Endothelial cell of hepatic sinusoid (primary cell): ENCODE results near the gene SPRYD7.
"Not testable (repeated sequence)": the region's sequence is repeated elsewhere in the genome, so short reads cannot be mapped to it uniquely, and the experiment has no call there.

Source experiments
- in situ Hi-C: cut with HindIII; loops from 2 replicates; pipeline ENCODE4 v1.10.0; 2017; ENCODE audit warnings: low sequenced_read_pairs

SPRYD7 gene, protein sequence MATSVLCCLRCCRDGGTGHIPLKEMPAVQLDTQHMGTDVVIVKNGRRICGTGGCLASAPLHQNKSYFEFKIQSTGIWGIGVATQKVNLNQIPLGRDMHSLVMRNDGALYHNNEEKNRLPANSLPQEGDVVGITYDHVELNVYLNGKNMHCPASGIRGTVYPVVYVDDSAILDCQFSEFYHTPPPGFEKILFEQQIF

DNA sequence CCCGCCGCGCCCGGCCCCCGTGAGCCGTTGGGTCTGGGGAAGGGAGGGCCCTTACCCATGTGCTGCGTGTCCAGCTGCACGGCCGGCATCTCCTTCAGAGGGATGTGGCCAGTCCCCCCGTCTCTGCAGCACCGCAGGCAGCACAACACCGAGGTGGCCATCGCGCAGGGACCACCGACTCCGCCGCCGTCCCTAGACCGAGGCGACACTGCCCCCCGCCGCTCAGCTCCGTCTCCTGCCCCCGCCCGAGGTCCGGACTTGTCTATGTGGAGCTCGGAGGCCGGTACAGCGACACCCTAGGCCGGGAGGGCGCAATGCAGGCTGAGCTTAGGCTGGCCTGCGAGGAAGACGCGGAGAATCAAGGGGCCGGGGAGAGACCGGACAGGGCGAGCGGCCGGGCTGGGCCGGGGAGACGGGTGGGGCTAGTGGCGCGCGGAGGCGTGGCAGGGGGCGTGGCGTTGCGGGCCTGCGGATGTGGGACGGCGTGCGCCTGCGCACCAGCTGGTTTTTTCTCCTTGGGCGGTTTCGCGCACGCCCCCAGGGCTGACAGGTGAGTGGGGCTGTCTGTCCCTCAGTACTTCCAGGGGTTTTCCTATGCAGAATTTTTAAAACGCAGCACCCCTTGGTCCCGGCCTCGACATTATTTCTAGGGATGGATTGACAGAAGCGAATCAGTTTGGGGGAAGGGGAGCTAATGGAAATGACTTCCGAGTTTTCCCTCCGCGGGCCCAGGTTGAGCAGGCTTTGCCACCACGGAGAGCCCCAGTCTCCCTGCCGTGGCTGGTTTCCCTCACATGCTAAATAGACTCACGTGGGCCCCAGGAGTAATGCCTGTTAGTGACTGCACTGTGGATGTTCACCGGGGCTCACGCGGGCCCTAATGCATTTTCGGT, at the start of gene SPRYD7:
Gene SPRYD7, minus strand, starts transcription at position 266 of the 893 bp plus-strand sequence. Its CDS starts 105 bp downstream, at position 161.
- in situ Hi-C loops = no loop called here

DNA sequence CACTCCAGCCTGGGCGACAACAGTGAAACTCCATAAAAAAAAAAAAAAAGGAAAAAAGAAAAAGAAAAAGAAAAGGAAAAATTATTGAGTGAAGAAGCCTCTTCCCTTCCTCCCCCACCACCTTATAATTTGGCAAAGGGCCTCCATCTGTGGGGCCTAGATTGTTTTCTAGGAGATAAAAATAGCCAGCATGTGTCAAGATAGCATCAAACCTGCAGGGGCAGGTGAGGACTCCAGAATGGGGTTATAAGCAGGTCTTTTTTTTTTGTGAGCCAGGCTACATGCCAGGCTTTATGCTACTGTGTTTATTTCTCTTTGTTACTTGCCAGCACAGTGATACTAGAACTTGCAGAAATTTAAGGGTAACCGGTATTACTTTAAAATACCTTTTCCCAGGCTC, 49.0 kb upstream of the SPRYD7 start:
- in situ Hi-C loops = no loop called here

DNA sequence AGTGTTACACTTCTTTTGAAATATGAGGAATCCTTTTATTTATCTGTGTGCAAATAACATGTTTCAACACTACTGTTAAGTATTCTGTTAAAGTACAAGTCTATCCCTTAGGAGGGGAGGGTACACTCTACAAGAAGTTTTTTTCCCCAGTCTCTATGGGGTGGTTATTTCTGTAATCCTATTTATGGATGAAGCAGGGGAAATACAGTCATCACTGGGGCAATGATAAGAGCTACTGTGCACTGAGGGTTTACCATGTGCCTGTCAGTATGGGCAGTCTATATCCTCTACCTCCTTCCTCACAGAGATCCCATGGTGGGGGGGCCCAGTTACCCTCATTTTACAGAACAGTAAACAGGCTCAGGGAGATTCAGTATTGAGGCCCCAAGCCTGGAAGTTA, 44.1 kb upstream of the SPRYD7 start:
- in situ Hi-C loops = loop anchor here (5.0 kb wide), 1 partner anchor 52 kb away; no protein-coding TSS in a partner anchor

DNA sequence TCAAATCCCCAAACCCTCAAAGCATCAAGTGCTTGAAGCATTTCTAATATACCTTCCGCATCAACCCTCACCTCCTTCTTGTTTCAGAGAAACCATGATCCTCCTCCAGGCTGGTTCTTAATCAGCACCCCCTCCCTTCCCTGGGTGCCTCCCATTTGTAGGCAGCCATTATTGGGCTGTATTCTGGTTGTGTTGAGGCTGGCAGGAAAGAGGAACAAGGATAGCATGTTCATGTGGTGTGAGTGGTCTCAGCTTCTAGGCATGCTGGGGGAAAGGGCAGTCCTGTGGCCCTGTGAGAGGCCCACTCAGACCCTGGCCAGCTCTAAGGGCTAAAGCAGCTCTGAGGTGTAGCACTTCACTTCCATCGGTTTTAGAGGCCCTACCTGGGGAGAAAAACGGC, 41.9 kb upstream of the SPRYD7 start:
- in situ Hi-C loops = no loop called here

DNA sequence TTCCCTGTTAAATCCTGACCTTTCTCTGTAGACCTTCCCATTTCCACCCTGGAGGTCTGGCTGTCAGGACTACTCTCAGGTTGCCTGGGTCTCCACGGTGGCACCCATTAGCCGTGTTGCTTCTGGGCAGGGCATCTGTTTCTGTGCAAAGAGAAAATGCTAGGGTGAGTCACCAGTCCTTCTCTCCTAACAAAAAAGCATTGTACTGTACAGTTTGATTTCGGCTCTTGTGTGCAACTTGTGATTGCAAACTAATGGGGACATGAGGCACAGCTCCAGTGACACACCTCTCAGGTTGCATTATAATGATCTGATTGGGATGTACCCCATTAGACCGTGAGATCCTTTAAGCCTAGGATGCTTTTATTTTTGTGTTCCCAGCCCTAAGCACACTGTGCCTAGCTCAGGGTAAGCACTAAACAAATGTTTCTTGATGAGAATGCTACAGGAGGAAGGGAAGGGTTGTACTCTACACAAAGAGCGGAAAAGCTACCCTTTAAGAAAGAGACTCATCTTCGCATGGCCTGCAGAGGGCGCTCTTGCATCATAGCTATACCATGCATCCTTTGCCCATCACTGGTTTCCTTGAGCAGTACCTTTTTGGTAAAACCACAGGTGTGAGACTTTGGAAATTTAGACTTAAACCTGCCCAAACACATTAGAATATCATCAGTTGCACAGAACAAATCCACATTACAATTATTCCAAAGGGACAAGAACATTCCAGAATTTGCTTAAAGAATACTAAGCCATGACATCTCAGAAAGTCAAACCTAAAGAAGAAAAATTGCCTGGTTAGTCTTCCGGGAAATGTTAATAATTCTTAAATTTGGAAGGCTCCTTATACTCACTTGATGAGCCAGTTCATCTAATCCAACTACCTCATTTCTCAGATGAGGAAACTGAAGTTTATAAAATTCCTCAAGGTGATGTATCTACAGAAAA, 40.4 kb upstream of the SPRYD7 start:
- in situ Hi-C loops = no loop called here

DNA sequence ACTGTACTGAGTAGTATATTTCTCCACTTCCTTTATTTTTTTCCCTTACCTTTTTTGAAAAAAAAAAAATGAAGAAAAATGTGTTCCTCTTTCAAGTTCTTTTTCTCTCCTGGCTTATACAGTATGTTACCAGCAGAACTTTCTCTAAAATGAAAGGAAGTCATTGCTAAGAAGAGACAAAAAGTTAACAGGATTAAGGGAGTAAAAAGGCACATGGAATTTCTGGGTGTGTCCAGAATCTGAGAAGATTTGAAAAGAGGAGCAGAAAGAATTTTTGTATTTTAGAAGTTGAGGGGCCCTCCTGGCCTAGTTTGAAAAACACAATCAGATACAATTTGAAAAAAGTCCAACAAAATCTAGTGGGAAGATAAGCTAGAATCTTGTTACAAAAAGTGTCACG, 39.7 kb upstream of the SPRYD7 start:
- in situ Hi-C loops = no loop called here

DNA sequence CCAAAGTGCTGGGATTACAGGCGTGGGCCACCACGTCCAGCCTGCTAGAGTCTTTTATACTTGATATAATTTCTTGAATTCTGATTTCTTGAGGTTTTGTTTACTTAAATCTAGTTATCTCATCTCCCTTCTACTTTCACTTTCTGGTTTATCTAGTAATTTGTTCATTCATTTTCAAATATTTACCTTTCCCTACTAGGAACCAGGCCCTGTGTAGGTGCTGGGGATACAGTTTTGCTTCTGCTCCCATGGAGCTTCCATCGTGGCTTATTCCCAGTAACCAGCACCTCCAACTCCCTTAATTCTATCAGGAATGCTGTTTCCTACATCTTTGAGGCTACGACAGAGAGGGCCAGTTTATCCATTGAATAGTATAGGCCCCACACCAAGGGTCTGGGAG, 36.6 kb upstream of the SPRYD7 start:
- in situ Hi-C loops = no loop called here

DNA sequence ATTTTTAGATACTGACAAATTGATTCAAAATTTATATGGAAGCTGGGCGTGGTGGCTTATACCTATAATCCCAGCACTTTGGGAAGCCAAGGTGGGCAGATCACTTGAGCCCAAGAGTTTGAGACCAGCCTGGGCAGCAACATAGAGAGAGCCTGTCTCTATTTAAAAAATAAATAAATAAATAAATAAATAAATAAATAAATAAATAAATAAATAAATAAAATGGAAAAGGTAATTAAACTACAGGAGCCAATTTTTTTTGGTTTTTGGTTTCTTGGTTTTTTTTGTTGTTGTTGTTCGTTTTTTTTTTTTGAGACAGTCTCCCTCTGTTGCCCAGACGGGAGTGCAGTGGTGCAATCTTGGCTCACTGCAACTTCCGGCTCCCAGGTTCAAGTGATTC, 31.3 kb upstream of the SPRYD7 start:
- in situ Hi-C loops = no loop called here

DNA sequence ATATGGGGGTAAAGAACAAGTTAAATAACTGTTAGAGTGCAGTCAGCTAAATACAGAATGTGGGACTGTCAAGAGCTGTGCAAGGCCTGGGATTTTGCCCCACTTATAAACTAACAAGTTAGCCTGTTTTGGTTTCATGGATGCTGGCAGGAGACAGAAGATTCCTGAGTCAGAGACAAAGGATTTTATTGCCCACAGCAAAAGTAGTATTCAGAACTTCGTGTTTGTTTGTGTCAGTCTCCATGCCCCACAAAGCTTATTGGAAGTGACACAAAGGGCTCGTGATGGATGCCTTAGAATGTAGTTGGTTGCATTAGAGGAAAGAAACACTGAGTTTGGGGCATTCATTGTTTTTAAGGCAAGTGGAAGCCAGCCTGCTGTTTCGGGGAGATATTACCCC, 22.2 kb upstream of the SPRYD7 start:
- in situ Hi-C loops = no loop called here

DNA sequence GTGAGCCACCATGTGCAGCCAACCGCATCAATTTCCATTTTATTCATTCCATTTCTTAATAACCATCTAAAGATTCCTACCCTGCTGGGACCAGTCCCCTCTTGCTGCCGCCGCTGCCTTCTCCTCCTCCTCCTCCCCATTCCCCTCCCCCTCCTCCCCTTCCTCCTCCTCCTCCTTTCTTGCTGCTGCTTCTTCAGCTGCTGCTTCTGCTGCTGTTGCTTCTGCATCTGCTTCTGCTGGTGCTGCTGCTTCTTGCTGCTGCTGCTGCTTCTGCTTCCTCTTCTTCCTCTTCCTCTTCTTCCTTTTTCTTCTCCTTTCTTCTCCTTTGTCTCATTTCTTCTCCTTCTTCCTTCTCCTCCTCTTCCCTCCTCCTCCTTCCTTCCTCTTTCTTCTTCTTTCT, 20.0 kb upstream of the SPRYD7 start:
- in situ Hi-C loops = no loop called here

DNA sequence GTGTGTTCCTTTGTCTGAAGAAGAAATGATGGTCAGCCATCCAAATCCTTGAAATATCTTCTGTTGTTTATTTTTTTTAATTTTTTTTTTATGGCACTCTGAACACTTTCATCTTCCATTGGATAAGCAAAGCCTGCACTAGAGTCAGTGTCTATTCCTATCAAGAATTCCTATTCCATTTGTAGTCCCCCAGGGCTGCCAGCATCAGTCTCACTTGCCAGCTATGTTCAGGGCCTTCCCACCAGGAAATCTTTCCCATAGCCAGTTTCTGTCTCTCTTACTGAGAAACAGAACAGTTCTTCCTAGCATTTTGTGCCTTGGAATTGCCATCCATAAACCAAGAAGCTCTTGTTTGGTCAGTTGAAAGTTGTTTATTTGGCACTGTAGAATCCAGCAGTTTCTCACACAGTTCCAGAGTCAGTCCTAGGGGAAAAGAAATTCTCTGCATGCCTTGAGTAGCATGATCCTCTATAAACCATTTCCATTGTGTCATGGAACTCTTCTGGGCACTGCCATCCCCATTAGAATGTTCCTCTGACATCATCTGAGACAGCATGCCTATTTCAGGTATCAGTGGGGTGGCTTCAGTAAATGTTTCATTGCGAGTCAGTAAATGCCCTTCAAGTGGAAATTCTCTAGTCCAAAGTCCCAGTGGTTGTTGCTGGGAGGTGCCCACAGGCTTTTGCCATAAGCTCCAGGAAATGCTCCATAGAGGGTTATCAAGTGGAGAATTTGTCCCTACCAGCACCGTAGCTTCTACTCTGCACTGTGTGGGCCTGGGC, 18.7 kb upstream of the SPRYD7 start:
- in situ Hi-C loops = no loop called here

DNA sequence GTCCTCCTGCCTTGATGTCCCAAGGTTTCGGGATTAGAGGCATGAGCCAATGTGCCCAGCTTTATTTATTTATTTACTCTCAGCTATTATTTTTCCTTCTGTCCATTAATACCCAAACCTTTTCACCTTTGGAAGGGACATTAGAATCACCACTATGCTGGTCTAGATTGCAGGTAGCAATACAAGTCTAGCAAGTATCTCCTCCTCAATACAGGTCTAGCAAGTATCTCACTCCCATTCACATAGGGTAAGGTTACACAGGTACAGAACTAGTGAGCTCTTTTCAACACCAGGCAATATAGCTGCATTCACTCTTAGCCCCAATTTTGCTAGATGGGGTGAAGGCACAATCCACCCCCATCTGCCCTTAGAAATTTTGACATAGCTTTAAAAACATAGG, 17.4 kb upstream of the SPRYD7 start:
- in situ Hi-C loops = no loop called here

DNA sequence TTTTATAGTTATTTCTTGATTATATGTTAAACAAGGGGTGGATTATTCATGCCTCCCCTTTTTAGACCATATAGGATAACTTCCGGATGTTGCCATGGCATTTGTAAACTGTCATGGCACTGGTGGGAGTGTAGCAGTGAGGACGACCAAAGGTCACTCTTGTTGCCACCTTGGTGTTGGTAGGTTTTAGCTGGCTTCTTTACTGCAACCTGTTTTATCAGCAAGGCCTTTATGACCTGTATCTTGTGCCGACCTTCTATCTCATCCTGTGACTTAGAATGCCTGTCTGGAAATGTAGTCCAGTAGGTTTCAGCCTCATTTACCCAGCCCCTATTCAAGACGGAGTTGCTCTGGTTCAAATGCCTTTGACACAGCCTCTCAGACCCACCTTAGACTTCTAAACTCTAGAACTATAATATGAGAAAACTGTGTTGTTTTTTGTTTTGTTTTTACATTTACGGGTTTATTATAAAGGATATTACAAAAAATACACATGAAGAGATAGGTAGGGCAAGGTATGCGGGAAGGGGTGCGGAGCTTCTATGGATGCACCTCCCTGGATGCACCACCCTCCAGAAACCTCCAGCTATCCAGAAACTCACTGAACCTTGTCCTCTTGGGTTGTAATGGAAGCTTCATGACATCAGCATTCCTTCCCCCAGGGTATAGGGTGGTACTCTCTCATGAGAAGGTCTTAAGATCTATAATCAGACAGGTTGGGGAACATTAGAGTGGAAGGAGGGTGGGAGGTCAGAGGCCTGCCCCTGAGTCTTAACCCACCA, 15.8 kb upstream of the SPRYD7 start:
- in situ Hi-C loops = no loop called here

DNA sequence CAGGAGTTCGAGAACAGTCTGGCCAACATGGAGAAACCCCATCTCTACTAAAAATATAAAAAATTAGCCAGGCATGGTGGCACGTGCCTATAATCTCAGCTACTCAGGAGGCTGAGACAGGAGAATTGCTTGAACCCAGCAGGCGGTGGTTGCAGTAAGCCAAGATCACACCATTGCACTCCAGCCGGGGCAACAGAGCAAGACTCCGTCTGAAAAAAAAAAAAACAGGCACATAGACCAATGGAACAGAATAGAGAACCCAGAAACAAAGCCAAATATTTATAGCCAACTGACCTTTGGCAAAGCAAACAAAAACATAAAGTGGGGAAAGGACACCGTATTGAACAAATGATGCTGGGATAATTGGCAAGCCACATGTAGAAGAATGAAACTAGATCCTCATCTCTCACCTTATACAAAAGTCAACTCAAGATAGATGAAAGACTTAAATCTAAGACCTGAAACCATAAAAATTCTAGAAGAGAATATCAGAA, 12.7 kb upstream of the SPRYD7 start:
- in situ Hi-C loops = not testable (repeated sequence)

DNA sequence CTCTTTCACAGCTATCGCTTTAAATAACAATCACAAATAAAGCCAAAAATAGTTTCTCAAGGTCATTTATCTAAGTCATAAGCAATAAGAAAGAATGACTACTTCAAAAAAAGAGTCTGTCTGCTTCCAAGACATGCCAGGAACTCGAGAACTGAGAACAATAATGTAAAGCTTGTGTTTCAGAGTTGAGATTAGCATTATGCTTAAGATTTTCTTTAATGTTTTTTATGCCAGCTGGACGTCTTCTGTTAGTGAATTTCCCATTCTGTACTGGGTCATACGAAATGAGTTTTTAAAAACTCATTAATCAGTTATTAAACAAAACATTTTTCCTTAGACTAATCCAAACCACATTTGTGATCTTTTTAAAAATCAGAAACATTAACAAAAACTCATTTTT, 3.2 kb upstream of the SPRYD7 start:
- in situ Hi-C loops = no loop called here

DNA sequence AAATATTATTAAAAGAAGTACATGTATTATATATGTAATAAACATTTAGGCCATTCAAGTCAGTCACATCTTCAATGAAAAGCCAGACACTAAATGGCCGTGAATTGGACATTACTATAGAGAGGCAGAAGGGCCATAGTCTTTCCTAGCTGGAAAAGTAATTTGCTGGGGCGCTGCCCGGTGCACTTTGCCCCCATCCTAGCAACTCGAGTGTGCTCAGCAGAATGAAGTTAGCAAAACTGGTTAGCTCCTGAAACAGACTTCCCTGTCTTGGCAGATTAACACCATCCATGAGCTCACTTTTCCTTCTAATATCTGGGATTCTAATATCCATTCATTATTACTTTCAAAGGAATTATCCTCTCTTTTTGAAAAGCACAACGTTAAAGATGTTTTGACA, 2.8 kb upstream of the SPRYD7 start:
- in situ Hi-C loops = no loop called here

DNA sequence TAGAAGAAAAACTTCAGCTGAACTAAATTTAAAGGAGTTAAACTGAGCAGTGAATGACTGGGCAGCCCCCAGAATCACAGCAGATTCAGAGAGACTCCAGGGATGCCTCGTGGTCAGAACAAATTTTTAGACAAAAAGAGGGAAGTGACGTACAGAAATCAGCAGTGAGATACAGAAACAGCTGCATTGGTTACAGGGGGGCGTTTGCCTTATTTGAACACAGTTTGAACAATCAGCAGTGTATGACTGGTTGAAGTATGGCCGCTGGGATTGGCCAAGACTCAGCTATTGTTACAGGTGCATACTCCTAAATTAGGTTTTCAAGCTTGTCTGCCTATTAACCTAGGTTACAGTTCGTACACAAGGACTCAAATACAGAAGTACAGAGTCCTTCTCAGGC, 2.2 kb upstream of the SPRYD7 start:
- in situ Hi-C loops = no loop called here

DNA sequence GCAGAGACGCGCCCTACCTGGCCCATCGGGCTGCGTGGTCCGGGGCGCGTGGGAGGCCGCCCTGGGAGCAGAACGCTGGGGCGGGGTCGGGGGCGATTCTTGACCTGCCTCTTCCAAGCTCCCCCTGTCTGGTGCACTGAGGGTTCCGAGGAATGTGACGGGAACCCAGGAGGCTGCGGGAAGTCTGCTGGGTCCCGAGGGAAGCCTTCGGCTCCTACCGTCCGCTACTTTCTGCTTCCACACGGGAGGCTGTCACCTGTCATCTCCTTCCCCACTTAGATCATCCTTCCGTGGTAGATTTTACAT, 781 bp upstream of the SPRYD7 start:
- in situ Hi-C loops = no loop called here

DNA sequence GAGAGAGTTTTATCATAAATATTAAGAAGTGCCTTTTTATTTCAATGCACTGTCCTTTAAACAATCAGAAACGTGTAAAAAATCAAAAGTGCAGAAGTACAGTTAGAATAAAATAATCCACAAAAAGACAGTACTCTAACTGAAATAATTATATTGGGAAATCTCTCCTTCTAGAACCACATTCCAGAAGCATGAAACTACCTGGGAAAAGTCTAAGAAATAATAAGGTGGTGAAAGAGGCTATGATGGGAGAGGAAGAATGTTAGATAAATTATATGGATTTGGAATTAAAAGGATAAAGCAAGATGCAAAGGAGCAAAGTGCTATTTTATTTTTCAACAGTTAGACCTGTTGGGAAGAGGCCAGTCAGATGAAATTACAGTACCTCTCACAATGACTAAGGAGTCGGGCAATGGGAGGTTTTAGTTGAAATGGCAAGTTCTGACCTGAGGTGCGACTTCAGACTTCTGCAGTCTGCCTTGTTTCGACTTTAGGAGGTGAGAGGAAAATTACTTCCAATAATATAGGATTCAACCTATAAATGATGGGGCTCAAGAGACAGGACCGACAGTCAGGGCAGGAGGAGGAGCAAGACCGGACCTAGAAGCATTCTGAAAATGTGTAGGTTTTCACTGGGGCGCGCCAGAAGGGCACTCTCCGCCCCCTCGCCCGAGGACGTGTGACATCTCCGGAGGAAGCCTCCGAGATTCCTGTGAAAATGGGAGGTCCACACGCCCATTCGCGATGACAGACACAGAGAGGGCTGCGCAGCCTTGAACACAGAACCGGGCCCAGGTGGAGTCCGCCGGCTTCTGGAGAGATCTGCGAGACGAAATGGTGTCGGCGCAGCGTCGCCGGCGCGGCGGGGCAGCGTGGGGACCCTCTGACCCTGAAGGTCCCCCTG, 717 bp downstream of the SPRYD7 start:
- in situ Hi-C loops = no loop called here
